Activated CD4-positive, alpha-beta memory T cell treated with anti-CD3 and anti-CD28 coated beads for 36 hours (primary cell): ENCODE results near the gene NOL9. TPM values are rescaled to one million over a fixed set of nuclear protein-coding genes. Genes with fewer than 3 reads are reported as not detected.
A peak's percentile ranks its signal among the peaks of the same experiment; 100 is the strongest.
"Not testable (repeated sequence)": the region's sequence is repeated elsewhere in the genome, so short reads cannot be mapped to it uniquely, and the experiment has no call there.

Experiments
- CTCF ChIA-PET: fragments of 350-600 bp; sonication (Branson Sonifier 250); formaldehyde crosslinking; loops from one replicate; lab custom pipeline; 2021; ENCODE audit warnings: antibody characterized with exemption, inconsistent platforms; lab: Charles Lee
- POLR2A ChIA-PET: fragments of 350-600 bp; sonication (Branson Sonifier 250); formaldehyde crosslinking; loops from one replicate; lab custom pipeline; 2021; ENCODE audit warnings: antibody characterized with exemption; lab: Charles Lee
- DNase-seq: peaks from one replicate; pipeline ENCODE4 v3.0.0-alpha.2; 2020
- H3K27ac Mint-ChIP-seq: one replicate; pipeline ENCODE4 v1.8.0; 2021; ENCODE audit warnings: mixed read lengths
- H3K27me3 Mint-ChIP-seq: one replicate; pipeline ENCODE4 v1.8.0; 2021; ENCODE audit warnings: mixed read lengths
- H3K36me3 Mint-ChIP-seq: one replicate; pipeline ENCODE4 v1.8.0; 2021; ENCODE audit warnings: mixed read lengths
- H3K4me1 Mint-ChIP-seq: one replicate; pipeline ENCODE4 v1.8.0; 2021; ENCODE audit warnings: low read depth, mixed read lengths
- H3K4me3 Mint-ChIP-seq: one replicate; pipeline ENCODE4 v1.8.0; 2021; ENCODE audit warnings: mild to moderate bottlenecking, mixed read lengths
- H3K9me3 Mint-ChIP-seq: one replicate; pipeline ENCODE4 v1.8.0; 2021; ENCODE audit warnings: mixed read lengths
- intact Hi-C: fragments of 100-400 bp; cut with micrococcal nuclease; formaldehyde crosslinking; loops from one replicate; pipeline ENCODE4 v1.15.1; 2023
- total RNA-seq, 2 experiments: library from RNA; stranded (reverse); gene quantifications; one replicate each; pipeline ENCODE4 v1.2.3, GENCODE V29; 2021

The NOL9 gene
- total RNA-seq, 2 experiments from 2014 or later: 29.8 to 32.5 TPM

DNA sequence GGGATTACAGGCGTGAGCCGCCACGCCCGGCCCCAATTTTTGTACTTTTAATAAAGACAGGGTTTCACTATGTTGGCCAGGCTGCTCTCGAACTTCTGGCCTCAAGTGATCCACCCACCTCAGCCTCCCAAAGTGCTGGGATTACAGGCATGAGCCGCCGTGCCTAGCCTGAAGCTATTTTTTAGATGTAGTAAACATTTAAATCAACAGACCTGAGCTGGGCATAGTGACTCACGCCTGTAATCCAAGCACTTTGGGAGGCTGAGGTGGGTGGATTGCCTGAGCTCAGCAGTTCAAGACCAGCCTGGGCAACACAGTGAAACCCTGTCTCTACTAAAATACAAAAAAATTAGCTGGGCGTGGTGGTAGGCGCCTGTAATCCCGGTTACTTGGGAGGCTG lies 4.8 kb upstream of the NOL9 start:
- intact Hi-C loops, DNase-seq, H3K4me3 Mint-ChIP-seq, H3K27ac Mint-ChIP-seq, H3K4me1 Mint-ChIP-seq, POLR2A ChIA-PET, CTCF ChIA-PET, H3K36me3 Mint-ChIP-seq, H3K27me3 Mint-ChIP-seq, H3K9me3 Mint-ChIP-seq: not testable (repeated sequence)

DNA sequence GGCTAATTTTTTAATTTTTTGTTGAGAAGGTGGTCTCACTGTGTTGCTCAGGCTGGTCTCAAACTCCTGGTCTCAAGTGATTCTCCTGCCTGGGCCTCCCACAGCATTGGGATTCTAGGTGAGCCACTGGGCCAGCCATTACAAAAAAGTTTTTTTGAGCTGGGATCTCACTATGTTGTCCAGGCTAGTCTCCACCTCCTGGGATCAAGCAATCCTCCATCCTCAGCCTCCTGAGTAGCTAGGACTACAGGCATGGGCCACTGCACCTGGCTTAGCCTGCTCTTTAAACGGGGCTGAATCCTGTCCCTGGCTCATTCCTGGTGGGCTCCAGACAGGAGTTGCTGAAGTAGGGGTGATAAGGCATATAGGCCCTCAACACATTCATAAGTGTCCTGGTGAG lies 3.3 kb upstream of the NOL9 start:
- ChIA-PET POLR2A (no interaction called here), CTCF (interaction anchor here (0.9 kb wide), 1 partner anchor 45 kb away, joined by 3 read pairs; the partner anchor contains the start of gene KLHL21)
- Mint-ChIP-seq H3K9me3 (no peaks in the 10 kb centered on the region), H3K4me3 (no peak overlapping the region), H3K4me1 (peaks cover 9% of the 10 kb centered on the region), H3K27me3 (peaks cover 2% of the 10 kb centered on the region), H3K36me3 (no peaks in the 10 kb centered on the region), H3K27ac (no peak overlapping the region)
- intact Hi-C loops: no loop called here
- DNase-seq: no peak

DNA sequence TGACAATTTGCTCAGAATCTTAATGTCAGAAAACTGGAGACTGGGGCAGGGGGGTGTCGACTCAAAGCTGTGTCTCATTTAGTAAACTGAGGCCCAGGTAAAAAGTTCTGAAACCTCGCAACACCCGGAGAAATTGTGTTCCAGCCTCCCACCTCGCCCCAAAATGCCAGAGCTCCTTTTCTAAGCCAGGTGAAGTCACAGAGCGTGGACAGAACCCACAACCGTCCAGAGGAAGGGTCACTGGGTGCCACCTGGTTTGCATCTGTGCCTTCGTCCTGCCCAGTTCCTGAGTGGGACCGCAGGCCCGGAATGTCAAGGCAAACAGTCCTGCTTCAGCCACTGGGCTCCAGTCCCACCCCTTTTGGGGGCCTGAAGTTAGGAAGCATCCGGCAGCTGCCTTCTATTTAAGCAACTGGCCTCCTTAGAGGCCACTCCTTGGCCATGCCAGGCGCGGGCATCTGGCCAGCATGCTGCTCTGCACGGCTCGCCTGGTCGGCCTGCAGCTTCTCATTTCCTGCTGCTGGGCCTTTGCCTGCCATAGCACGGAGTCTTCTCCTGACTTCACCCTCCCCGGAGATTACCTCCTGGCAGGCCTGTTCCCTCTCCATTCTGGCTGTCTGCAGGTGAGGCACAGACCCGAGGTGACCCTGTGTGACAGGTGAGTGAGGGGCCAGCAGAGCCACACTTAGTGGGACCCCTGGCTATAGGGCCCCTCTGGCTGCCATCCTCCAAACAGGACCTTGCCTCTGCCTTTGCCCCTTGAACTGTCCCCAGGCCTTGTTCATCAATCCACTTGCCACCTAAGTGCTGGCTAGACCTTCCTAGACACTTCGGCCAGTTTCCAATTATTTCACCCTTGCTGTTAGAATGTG lies 830 bp upstream of the NOL9 start, which contains the start of gene TAS1R1:
TSS of gene TAS1R1 (plus strand) at position 401 of the 872 bp plus-strand sequence. CDS start at position 468, 67 bp downstream.
- H3K4me1 Mint-ChIP-seq: peaks cover 13% of the 10 kb centered on the region
- DNase-seq: no peak
- CTCF ChIA-PET: interaction anchor here (0.6 to 3.7 kb wide), 30 partner anchors 10 to 319 kb away, joined by 3 to 26 read pairs (median 4); partner anchors contain the start of genes ICMT, PLEKHG5, THAP3 and ZBTB48
- intact Hi-C loops: loop anchor here (1.0 to 5.0 kb wide), 3 partner anchors 24 to 63 kb away; partner anchors contain the start of genes PLEKHG5 and ZBTB48
- H3K4me3 Mint-ChIP-seq: peak within 1 kb of the TSS; percentile 76
- peak within 1 kb of the TSS; percentile 18 for H3K27ac Mint-ChIP-seq
- H3K9me3 Mint-ChIP-seq: no peaks in the 10 kb centered on the region
- POLR2A ChIA-PET: interaction anchor here (0.7 to 2.2 kb wide), 5 partner anchors 24 to 55 kb away, joined by 3 to 9 read pairs (median 3); partner anchors contain the start of genes KLHL21 and ZBTB48
- H3K27me3 Mint-ChIP-seq: no peaks in the 10 kb centered on the region
- H3K36me3 Mint-ChIP-seq: peaks cover 3% of the 10 kb centered on the region

DNA sequence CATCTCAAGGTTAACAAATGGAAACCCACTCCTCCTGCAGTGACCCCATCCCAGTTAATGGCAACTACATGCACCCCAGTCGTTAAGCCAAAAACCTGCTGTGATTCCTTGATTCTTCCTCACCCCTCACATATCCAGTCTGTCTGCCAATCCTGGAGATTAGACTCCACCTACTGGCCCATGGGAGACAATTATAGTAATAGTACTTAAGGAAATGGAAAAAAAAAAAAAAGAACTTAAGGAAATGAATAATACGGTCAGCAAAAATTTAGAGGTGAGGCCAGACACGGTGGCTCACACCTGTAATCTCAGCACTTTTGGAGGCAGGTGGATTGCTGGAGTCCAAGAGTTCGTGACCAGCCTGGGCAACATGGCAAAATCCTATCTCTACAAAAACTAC lies 7.0 kb downstream of the NOL9 start:
- peaks cover 34% of the 10 kb centered on the region for H3K36me3 Mint-ChIP-seq
- no peaks in the 10 kb centered on the region for H3K9me3 Mint-ChIP-seq
- no peak overlapping the region for H3K4me3 Mint-ChIP-seq
- ChIA-PET POLR2A (no interaction called here), CTCF (no interaction called here)
- H3K27me3 Mint-ChIP-seq: no peaks in the 10 kb centered on the region
- H3K4me1 Mint-ChIP-seq: peaks cover 33% of the 10 kb centered on the region
- no peak for DNase-seq
- H3K27ac Mint-ChIP-seq: peak overlapping the region; percentile 83
- intact Hi-C loops: no loop called here

DNA sequence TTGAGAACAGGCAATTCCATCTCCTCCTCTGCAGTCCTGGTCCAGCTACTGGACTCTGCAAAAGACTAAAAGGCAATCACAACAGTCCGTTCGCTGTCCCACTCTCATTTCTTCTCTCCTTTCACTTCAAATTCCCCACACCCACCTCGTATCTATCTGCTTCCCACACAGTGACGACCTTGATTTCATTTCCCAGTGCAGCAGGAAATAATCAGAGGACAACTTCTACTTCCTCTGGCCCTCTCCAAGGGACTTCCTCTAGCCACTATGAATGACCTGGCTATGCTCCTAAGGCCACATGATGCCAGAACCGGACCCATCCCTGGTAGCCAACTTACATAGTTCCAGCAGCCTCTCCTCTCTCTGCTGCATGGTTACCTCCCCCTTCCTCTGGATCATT lies 8.0 kb downstream of the NOL9 start:
- H3K4me3 Mint-ChIP-seq: no peak overlapping the region

DNA sequence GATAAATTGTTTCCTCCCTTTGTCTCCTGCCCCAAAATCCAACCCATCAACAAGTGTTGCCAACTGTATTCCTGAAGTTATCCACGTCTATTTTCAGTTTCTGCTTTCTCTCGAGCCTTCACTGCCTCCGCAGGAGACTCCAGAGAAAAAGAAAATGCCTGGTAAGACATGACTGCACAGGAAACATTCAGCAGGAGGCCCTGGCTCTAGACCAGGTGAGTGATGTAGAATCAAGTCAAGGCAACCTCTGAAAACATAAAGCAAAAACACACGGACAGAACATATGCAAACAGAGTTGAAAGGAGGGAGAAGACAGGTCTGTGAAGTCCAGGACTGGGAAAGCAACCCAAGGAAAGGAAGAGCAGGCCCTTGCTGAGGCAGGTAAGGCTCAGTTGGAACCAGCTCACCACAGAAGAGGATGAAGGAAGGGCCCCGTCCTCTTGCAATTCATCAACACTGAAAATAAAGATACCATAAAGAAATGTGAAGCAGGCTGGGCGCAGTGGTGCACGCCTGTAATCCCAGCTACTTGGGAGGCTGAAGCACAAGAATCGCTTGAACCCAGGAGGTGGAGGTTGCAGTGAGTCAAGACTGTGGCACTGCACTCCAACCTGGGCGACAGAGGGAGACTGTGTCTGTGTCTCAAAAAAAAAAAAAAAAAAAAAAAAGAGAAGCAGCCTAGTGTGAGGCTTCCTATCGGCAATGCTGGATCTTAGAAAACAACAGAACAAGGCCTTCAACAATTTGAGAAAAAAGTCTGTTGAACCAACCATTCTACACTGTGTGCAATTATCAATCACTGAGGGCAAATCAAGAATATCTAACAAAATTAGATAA lies 8.8 kb downstream of the NOL9 start:
- Mint-ChIP-seq H3K27ac (peak overlapping the region; percentile 83), H3K27me3 (no peaks in the 10 kb centered on the region), H3K36me3 (peaks cover 38% of the 10 kb centered on the region), H3K4me3 (no peak overlapping the region), H3K9me3 (no peaks in the 10 kb centered on the region), H3K4me1 (peaks cover 30% of the 10 kb centered on the region)
- ChIA-PET POLR2A (no interaction called here), CTCF (interaction anchor here (0.6 kb wide), 1 partner anchor 9 kb away, joined by 3 read pairs; the partner anchor contains the start of gene NOL9)
- intact Hi-C loops: no loop called here
- DNase-seq: peak; percentile 18

More for the DNA sequence above, 8.0 kb downstream of the NOL9 start:
- peaks cover 38% of the 10 kb centered on the region for H3K36me3 Mint-ChIP-seq
- H3K4me1 Mint-ChIP-seq: peaks cover 30% of the 10 kb centered on the region
- H3K27ac Mint-ChIP-seq: peak overlapping the region; percentile 83
- intact Hi-C loops: no loop called here
- ChIA-PET CTCF (interaction anchor here (0.5 kb wide), 1 partner anchor 9 kb away, joined by 4 read pairs; no protein-coding TSS in a partner anchor), POLR2A (no interaction called here)
- no peak for DNase-seq
- no peaks in the 10 kb centered on the region for H3K27me3 Mint-ChIP-seq
- no peaks in the 10 kb centered on the region for H3K9me3 Mint-ChIP-seq

DNA sequence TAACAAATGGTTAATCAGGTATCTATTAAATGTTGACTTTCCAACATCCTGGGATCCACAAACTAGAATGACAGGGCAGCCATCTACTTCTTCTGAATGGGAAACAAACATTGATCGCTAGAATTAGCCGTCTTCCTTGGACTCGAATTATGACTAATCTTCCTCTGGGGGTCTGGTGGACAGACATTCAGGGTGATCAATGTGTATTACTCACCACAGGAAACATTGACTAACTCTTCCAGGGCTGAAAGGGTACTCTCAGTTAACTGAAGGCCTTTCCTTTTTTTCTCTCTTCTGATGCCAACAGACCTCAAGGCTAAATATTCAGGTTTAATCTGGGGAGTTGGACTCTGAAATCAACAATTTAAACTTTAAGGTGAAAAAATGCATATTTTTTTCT lies 9.5 kb downstream of the NOL9 start:
- ChIA-PET CTCF (no interaction called here), POLR2A (no interaction called here)
- Mint-ChIP-seq H3K9me3 (no peaks in the 10 kb centered on the region), H3K36me3 (peaks cover 34% of the 10 kb centered on the region), H3K4me1 (peaks cover 30% of the 10 kb centered on the region), H3K4me3 (no peak overlapping the region), H3K27me3 (no peaks in the 10 kb centered on the region), H3K27ac (peak overlapping the region; percentile 83)
- intact Hi-C loops: no loop called here
- DNase-seq: no peak

DNA sequence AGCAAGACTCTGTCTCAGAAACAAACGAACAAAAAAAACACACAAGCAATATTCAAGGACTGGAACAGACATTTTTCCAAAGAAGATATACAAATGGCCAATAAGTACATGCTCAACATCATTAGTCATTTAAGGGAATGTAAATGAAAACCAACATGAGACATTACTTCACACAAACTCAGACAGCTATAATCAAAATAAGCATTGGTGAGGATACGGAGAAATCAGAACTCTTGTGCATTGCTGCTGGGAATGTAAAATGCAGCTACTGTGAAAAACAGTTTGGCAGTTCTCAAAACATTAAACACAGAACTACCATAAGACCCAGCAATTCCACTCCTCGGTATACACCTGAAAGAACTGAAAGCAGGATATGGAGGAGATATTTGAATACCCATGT lies 15.4 kb downstream of the NOL9 start:
- H3K9me3 Mint-ChIP-seq: no peaks in the 10 kb centered on the region
- ChIA-PET POLR2A (no interaction called here), CTCF (no interaction called here)
- H3K27me3 Mint-ChIP-seq: no peaks in the 10 kb centered on the region
- no peak for DNase-seq
- H3K36me3 Mint-ChIP-seq: peaks cover 20% of the 10 kb centered on the region
- no peak overlapping the region for H3K27ac Mint-ChIP-seq
- peaks cover 3% of the 10 kb centered on the region for H3K4me1 Mint-ChIP-seq
- intact Hi-C loops: no loop called here
- H3K4me3 Mint-ChIP-seq: no peak overlapping the region

DNA sequence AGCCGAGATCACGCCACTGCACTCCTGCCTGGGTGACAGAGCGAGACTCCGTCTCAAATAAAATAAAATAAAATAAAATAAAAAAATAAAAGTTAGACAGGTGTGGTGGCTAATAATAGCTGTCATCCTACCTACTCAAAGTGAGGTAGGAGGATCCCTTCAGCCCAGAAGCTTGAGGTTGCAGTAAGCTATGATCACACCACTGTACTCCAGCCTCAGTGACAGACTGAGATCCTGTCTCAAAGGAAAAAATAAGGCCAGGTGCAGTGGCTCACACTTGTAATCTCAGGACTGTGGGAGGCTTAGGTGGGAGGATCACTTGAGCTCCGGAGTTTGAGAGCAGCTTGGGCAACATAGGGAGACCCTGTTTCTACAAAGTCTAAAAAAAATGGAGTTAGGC lies 18.0 kb downstream of the NOL9 start:
- H3K4me1 Mint-ChIP-seq: peaks cover 3% of the 10 kb centered on the region
- no peaks in the 10 kb centered on the region for H3K27me3 Mint-ChIP-seq
- intact Hi-C loops: no loop called here
- no peak overlapping the region for H3K27ac Mint-ChIP-seq
- H3K36me3 Mint-ChIP-seq: peaks cover 26% of the 10 kb centered on the region
- ChIA-PET CTCF (interaction anchor here (1.2 to 1.6 kb wide), 4 partner anchors 13 to 50 kb away, joined by 3 to 8 read pairs (median 4); partner anchors contain the start of genes NOL9 and TAS1R1), POLR2A (interaction anchor here (1.0 kb wide), 1 partner anchor 17 kb away, joined by 3 read pairs; no protein-coding TSS in a partner anchor)
- H3K4me3 Mint-ChIP-seq: no peak overlapping the region
- no peak for DNase-seq
- H3K9me3 Mint-ChIP-seq: no peaks in the 10 kb centered on the region

DNA sequence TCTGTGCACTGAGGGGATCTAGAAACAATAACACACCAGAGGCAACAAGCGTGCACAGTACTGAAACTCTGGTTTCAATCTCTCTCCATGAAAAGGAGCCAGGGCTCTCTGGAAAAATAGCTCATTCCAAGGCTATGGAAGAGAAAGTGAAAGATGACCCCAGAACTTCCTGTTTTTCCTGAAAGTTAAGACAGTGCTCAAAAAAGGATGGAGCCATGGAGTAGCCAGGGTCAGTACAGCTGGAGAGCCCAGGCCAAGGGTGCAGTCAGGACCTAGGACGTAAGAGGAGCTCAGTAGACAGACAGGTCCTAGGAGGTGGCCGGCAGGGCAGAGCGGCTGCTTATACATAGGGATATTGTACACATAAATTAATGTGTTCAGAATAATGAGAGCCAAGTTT lies 19.1 kb downstream of the NOL9 start:
- ChIA-PET CTCF (interaction anchor here (1.2 kb wide), 1 partner anchor 19 kb away, joined by 3 read pairs; the partner anchor contains the start of gene NOL9), POLR2A (no interaction called here)
- peaks cover 30% of the 10 kb centered on the region for H3K36me3 Mint-ChIP-seq
- no peak overlapping the region for H3K27ac Mint-ChIP-seq
- no peaks in the 10 kb centered on the region for H3K9me3 Mint-ChIP-seq
- H3K4me3 Mint-ChIP-seq: no peak overlapping the region
- H3K27me3 Mint-ChIP-seq: no peaks in the 10 kb centered on the region
- intact Hi-C loops: no loop called here
- DNase-seq: no peak
- H3K4me1 Mint-ChIP-seq: peaks cover 3% of the 10 kb centered on the region

DNA sequence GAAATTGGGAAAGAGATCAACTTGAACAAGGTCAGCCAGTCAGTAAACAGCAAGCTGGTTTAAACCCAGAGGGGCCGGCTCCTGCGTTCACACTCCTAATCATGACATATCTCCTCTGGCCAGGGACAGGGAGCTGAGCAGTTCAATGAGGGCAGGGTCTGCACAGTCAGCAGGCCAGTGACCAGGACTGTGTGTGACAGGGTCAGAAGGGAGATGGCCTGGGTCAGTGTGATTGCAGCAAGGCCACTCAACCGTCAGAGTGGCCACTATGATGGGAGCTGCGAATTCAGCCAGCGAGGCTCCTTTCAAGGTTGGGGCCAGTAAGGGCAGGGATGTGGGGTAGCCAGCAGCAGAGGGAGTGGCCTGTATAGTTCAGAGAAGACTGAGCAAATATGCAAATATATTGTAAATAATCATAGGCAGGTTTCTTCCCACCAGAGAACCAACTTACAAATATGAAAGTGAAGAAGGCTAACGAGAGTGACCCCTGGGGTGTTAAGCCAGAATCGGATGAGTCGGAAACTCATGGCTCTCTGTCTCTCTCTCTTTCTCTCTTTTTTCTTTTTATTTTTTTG lies 20.0 kb downstream of the NOL9 start:
- H3K4me1 Mint-ChIP-seq: peaks cover 3% of the 10 kb centered on the region
- H3K27ac Mint-ChIP-seq: no peak overlapping the region
- peaks cover 28% of the 10 kb centered on the region for H3K36me3 Mint-ChIP-seq
- CTCF ChIA-PET: no interaction called here
- intact Hi-C loops: no loop called here
- no peak overlapping the region for H3K4me3 Mint-ChIP-seq
- POLR2A ChIA-PET: no interaction called here
- H3K27me3 Mint-ChIP-seq: no peaks in the 10 kb centered on the region
- no peaks in the 10 kb centered on the region for H3K9me3 Mint-ChIP-seq
- DNase-seq: no peak
